DOHH2 (cell line): ENCODE data around the gene IRF4.

Source experiments
- EZH2phosphoT487 ChIP-seq: fragments of 200-600 bp; sonication (generic); IDR thresholded peaks from 2 replicates; pipeline ENCODE4 v1.6.1; 2017; ENCODE audit warnings: borderline replicate concordance, mild to moderate bottlenecking, antibody characterized with exemption, low read length, moderate library complexity, mixed read lengths
- TF ChIP-seq, protein P1 (sequence below): fragments of 200-600 bp; sonication (generic); IDR thresholded peaks from one replicate; pipeline ENCODE4 v1.5.1; 2014; ENCODE audit warnings: antibody characterized with exemption, mild to moderate bottlenecking, low read depth, low read length; ENCODE audit not compliant: poor library complexity, severe bottlenecking

DNA sequence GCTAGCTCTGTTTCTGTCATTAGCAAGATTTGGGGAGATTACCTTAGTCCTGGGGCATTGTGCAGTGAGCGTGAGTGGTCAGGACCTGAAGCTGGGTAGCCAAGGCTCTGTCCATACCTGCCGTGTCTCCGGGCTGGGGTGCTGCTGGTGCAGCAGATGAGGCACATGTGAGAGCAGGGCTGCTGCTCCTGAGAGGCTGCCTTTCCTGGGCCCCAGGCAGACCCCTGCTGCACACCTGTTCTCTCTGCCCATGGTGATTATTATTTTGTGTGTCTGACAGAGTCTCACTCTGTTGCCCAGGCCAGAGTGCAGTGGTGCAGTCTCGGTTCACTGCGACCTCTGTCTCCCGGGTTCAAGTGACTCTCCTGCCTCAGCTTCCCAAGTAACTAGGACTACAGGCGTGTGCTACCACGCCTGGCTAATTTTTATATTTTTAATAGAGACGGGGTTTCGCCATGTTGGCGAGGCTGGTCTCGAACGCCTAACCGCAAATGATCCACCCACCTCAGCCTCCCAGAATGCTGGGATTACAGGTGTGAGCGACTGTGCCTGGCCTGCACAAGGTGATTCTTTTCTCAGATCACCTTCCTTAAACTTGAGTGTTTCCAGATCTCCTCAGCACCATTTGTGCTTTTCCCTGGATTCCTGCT, 36.8 kb upstream of the IRF4 start:
- no peak for TF ChIP-seq EZH2phosphoT487
- TF ChIP-seq, protein P1, sequence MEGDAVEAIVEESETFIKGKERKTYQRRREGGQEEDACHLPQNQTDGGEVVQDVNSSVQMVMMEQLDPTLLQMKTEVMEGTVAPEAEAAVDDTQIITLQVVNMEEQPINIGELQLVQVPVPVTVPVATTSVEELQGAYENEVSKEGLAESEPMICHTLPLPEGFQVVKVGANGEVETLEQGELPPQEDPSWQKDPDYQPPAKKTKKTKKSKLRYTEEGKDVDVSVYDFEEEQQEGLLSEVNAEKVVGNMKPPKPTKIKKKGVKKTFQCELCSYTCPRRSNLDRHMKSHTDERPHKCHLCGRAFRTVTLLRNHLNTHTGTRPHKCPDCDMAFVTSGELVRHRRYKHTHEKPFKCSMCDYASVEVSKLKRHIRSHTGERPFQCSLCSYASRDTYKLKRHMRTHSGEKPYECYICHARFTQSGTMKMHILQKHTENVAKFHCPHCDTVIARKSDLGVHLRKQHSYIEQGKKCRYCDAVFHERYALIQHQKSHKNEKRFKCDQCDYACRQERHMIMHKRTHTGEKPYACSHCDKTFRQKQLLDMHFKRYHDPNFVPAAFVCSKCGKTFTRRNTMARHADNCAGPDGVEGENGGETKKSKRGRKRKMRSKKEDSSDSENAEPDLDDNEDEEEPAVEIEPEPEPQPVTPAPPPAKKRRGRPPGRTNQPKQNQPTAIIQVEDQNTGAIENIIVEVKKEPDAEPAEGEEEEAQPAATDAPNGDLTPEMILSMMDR: no peak
